K562 treated with DMSO at 1 percent for 24 hours (cell line): ENCODE results near the gene CYP2R1. TPM values are rescaled to one million over a fixed set of nuclear protein-coding genes. Genes with fewer than 3 reads are reported as not detected.

Source experiments
- total RNA-seq: library from RNA; unstranded; fragments of 300-600 nt; gene quantifications from 2 replicates; pipeline ENCODE4 v1.2.3, GENCODE V29; 2022; ENCODE audit warnings: low read depth; ENCODE audit not compliant: insufficient read depth

Gene CYP2R1, protein sequence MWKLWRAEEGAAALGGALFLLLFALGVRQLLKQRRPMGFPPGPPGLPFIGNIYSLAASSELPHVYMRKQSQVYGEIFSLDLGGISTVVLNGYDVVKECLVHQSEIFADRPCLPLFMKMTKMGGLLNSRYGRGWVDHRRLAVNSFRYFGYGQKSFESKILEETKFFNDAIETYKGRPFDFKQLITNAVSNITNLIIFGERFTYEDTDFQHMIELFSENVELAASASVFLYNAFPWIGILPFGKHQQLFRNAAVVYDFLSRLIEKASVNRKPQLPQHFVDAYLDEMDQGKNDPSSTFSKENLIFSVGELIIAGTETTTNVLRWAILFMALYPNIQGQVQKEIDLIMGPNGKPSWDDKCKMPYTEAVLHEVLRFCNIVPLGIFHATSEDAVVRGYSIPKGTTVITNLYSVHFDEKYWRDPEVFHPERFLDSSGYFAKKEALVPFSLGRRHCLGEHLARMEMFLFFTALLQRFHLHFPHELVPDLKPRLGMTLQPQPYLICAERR
- 17.6 and 19.0 TPM in 2 replicates for total RNA-seq

GRCh38 chr11:14892036-14892556, at the start of gene CYP2R1:
Gene CYP2R1 (minus strand): TSS chr11:14892231. CDS start chr11:14892205, 26 bp downstream.

Other genes with a start within 250 kb of the CYP2R1 start
- gene PDE3B, start 248.4 kb downstream of the CYP2R1 start, total RNA-seq, result 8.3 and 9.6 TPM in 2 replicates
- gene CALCA, start 80.1 kb upstream of the CYP2R1 start, total RNA-seq, result 0.45 and 2.3 TPM in 2 replicates
- not detected in 2 replicates for gene CALCB, start 181.4 kb upstream of the CYP2R1 start, total RNA-seq
- 0.30 TPM in 1 of 2 replicates, not detected in the other for gene INSC, start 222.7 kb upstream of the CYP2R1 start, total RNA-seq